K562 (cell line): ENCODE results near the gene GATA6. TPM values are rescaled to one million over a fixed set of nuclear protein-coding genes. Genes with fewer than 3 reads are reported as not detected.

Experiments
- ATAC-seq: fragments of 200-7000 bp; cut with Tn5 transposase; 3 replicates; pipeline ENCODE4 v1.9.1; 2020; ENCODE audit warnings: moderate library complexity
- BruUV-seq: library from RNA; stranded (reverse); fragments of 400-500 nt; replicated peaks from 2 replicates; lab custom pipeline; 2021; lab: Mats Ljungman, UMichigan
- CTCF ChIA-PET: fragments of 300-600 bp; formaldehyde crosslinking; extraction: SDS; loops from one replicate; lab custom pipeline; 2021; ENCODE audit warnings: low intra/inter-chr PET ratio; lab: Yijun Ruan, JAX
- POLR2A ChIA-PET: fragments of 300-600, 350-650 bp; sonication (Branson Sonifier 250); formaldehyde crosslinking; extraction: SDS; loops from one replicate; lab custom pipeline; 2021; ENCODE audit warnings: antibody characterized with exemption, inconsistent platforms; lab: Yijun Ruan, JAX
- DNase-seq, 4 experiments: peaks; one replicate each; pipeline versions ENCODE4 v3.0.0 to v3.0.0-alpha.2; 2011 to 2018; ENCODE audit warnings: low spot score in 3 of 4, mixed read lengths in 3 of 4; ENCODE audit errors: extremely low read depth in 1 of 4
- FAIRE-seq: peaks from 2 replicates; lab custom pipeline; 2011; peaks lifted over from hg19 to GRCh38; lab: Jason Lieb, UNC
- H2AFZ ChIP-seq: 2 replicates; pipeline ENCODE4 v1.6.0; 2011; ENCODE audit warnings: low read depth, low read length, control low read depth, inconsistent platforms
- H3K27ac ChIP-seq: fragments of 200-600 bp; 3 replicates; pipeline ENCODE4 v1.8.0; 2011; ENCODE audit warnings: low read depth, mild to moderate bottlenecking, control low read depth, inconsistent platforms, low read length, moderate library complexity, mixed read lengths; ENCODE audit errors: extremely low read depth
- H3K27me3 ChIP-seq, 2 experiments: fragments of 300-600 bp in 1 of 2; 2 replicates in 1 of 2; 3 replicates in 1 of 2; pipeline versions ENCODE4 v1.6.0 to v1.8.0; 2011; ENCODE audit warnings: inconsistent platforms in 2 of 2, low read length in 2 of 2, mild to moderate bottlenecking in 1 of 2, mixed read lengths in 1 of 2, moderate library complexity in 1 of 2; ENCODE audit not compliant: control insufficient read depth in 2 of 2, insufficient read depth in 2 of 2
- H3K36me3 ChIP-seq: fragments of 300-600 bp; 3 replicates; pipeline ENCODE4 v1.8.0; 2011; ENCODE audit warnings: mild to moderate bottlenecking, low read length, inconsistent platforms; ENCODE audit not compliant: control insufficient read depth, insufficient read depth
- H3K4me1 ChIP-seq, 2 experiments: fragments of 200-600 bp in 1 of 2; replicated peaks in 1 of 2; 2 replicates in 1 of 2; 3 replicates in 1 of 2; pipeline versions ENCODE4 v1.5.1 to v1.8.0; 2011; ENCODE audit warnings: inconsistent platforms in 2 of 2, low read length in 2 of 2, mild to moderate bottlenecking in 1 of 2, mixed read lengths in 1 of 2, moderate library complexity in 1 of 2; ENCODE audit not compliant: control insufficient read depth in 2 of 2, insufficient read depth in 2 of 2
- H3K4me2 ChIP-seq: 2 replicates; pipeline ENCODE4 v1.6.1; 2011; ENCODE audit warnings: low read length, control low read depth, inconsistent platforms, mixed read lengths; ENCODE audit not compliant: insufficient read depth
- H3K4me3 ChIP-seq: fragments of 200-600 bp; sonication (generic), shearing (Covaris generic); 2 replicates; pipeline ENCODE4 v1.5.1; 2016; ENCODE audit warnings: control low read depth, inconsistent platforms
- H3K79me2 ChIP-seq: fragments of 200-600 bp; 3 replicates; pipeline ENCODE4 v1.8.0; 2011; ENCODE audit warnings: low read length, inconsistent platforms; ENCODE audit not compliant: control insufficient read depth, insufficient read depth
- H3K9ac ChIP-seq, 2 experiments: 2 replicates each; pipeline versions ENCODE4 v1.6.0 to v1.6.1; 2011; ENCODE audit warnings: low read depth in 2 of 2, low read length in 2 of 2, control low read depth in 1 of 2, inconsistent platforms in 1 of 2, mild to moderate bottlenecking in 1 of 2, mixed read lengths in 1 of 2; ENCODE audit not compliant: insufficient read depth in 1 of 2
- H3K9me1 ChIP-seq: one replicate; pipeline ENCODE4 v1.6.0; 2011; ENCODE audit warnings: inconsistent platforms, mild to moderate bottlenecking, low read length, moderate library complexity; ENCODE audit not compliant: control insufficient read depth, insufficient read depth
- H3K9me3 ChIP-seq: replicated peaks from 2 replicates; pipeline ENCODE4 v1.5.1; 2011; ENCODE audit warnings: low read depth, low read length, inconsistent platforms; ENCODE audit not compliant: control insufficient read depth, insufficient read depth
- H4K20me1 ChIP-seq: replicated peaks from 2 replicates; pipeline ENCODE4 v1.6.1; 2011; ENCODE audit warnings: low read length, inconsistent platforms, mixed read lengths; ENCODE audit not compliant: control insufficient read depth, insufficient read depth
- ARNT ChIP-seq, 2 experiments: fragments of 450-650 bp; IDR thresholded peaks; 2 replicates each; pipeline ENCODE4 v1.6.1; 2016; ENCODE audit warnings: mild to moderate bottlenecking in 1 of 2
- FOXK2 ChIP-seq, 2 experiments: fragments of 450-650 bp; IDR thresholded peaks in 1 of 2; conservative IDR thresholded peaks in 1 of 2; 2 replicates each; pipeline ENCODE4 v1.6.1; 2016; ENCODE audit warnings: low read depth in 2 of 2, mild to moderate bottlenecking in 1 of 2
- PYGO2 ChIP-seq: fragments of 450-650 bp; IDR thresholded peaks from 2 replicates; pipeline ENCODE4 v1.6.1; 2016; ENCODE audit warnings: mild to moderate bottlenecking, missing genetic modification characterization, moderate library complexity, missing compliant biosample characterization
- SPI1 ChIP-seq: IDR thresholded peaks from 2 replicates; pipeline ENCODE4 v1.6.1; 2011; ENCODE audit warnings: low read depth, low read length, control low read depth, borderline replicate concordance
- ZKSCAN3 ChIP-seq: fragments of 250-450 bp; sonication (Bioruptor Pico); IDR thresholded peaks from 2 replicates; pipeline ENCODE4 v1.4.0; 2020
- ZNF398 ChIP-seq: fragments of 250-450 bp; sonication (Bioruptor Pico); IDR thresholded peaks from 2 replicates; pipeline ENCODE4 v1.8.0; 2021; ENCODE audit warnings: moderate library complexity, mild to moderate bottlenecking, inconsistent platforms
- WGBS: fragments of 100-300 bp; shearing (Covaris generic); methylation state at CpG from one replicate; pipeline ENCODE4 v1.1.6; 2016; ENCODE audit warnings: low coverage, mixed read lengths; ENCODE audit not compliant: insufficient coverage; ENCODE audit errors: missing lambda C conversion rate; 5-methylcytosine and 5-hydroxymethylcytosine counted together
- in situ Hi-C: fragments of 300-500 bp; cut with MboI; formaldehyde crosslinking; loops from 4 replicates; pipeline ENCODE4 v1.15.0; 2018; ENCODE audit warnings: inconsistent platforms, mixed read lengths
- intact Hi-C: fragments of 100-400 bp; cut with micrococcal nuclease; formaldehyde crosslinking; loops from 2 replicates; pipeline ENCODE4 v1.14.2; 2022
- polyA plus RNA-seq, 8 experiments: library from polyadenylated mRNA; depleted of rRNA in 4 of 8; stranded (reverse) in 5 of 8; unstranded in 3 of 8; fragments of >200 nt; fragmentation: Nextera tagmentation in 2 of 8; fragmentation: Illumina TruSeq in 1 of 8; extraction: Ambion mirVana in 2 of 8; extraction: Trizol in 1 of 8; gene quantifications; 2 replicates each; pipeline versions ENCODE4 v1.2.1 to v1.2.3, GENCODE V29; 2011 to 2014; ENCODE audit warnings: inconsistent platforms in 1 of 8, missing spikeins in 1 of 8
- total RNA-seq, 7 experiments: library from RNA; depleted of rRNA in 6 of 7; stranded (reverse); fragments of >200 nt in 6 of 7; fragmentation: Illumina TruSeq in 2 of 7; extraction: Trizol in 2 of 7; gene quantifications; 2 replicates each; pipeline versions ENCODE4 v1.2.1 to v1.2.3, GENCODE V29; 2011 to 2021; ENCODE audit warnings: low replicate concordance in 1 of 7

GATA6 gene
- total and polyA plus RNA-seq, 9 of the 15 experiments (the other 6 are each of a cell fraction or from before 2014, with no cell fraction given): 0.01 to 0.24 (median 0.16) TPM; not detected in 5

- CTCF ChIA-PET: no interaction called here
- Histone ChIP-seq H3K9me1 (no peaks in the 10 kb centered on the region), H4K20me1 (no peaks in the 10 kb centered on the region)
- no peak for TF ChIP-seq ZNF398 (CRISPR knock-in tag)
- no peak for TF ChIP-seq ZKSCAN3 (CRISPR knock-in tag)
- TF ChIP-seq, all 486 proteins: peak for 0
- no peaks in the 10 kb centered on the region for H3K9me3 ChIP-seq
- H3K79me2 ChIP-seq: no peaks in the 10 kb centered on the region
- ATAC-seq (no peak), FAIRE-seq (no peak), DNase-seq (no peak)
- H3K27me3 ChIP-seq: peaks cover 0 to 15% of the 10 kb centered on the region in 2 experiments; a peak in 4 of 5 replicates
- no peak overlapping the region for H3K4me3 ChIP-seq
- BruUV-seq: no TSS peak
- no peaks in the 10 kb centered on the region for H3K36me3 ChIP-seq
- H3K9ac ChIP-seq: no peak overlapping the region
- no peak overlapping the region for H3K4me2 ChIP-seq
- POLR2A ChIA-PET: interaction anchor here (0.9 to 1.1 kb wide), 2 partner anchors 10 to 17 kb away, joined by 3 read pairs; no protein-coding TSS in a partner anchor
- intact Hi-C loops: loop anchor here (10.0 kb wide), 1 partner anchor 64 kb away; no protein-coding TSS in a partner anchor
- H3K27ac ChIP-seq: no peak overlapping the region
- H3K4me1 ChIP-seq: 0 out of 5 replicates have a peak, but pooled peaks cover 0 to 3% of the 10 kb centered on the region in 2 experiments
- H2AFZ ChIP-seq: no peak overlapping the region
- WGBS: 9% methylated on average over 4 of the region's 4 CpGs
- in situ Hi-C loops: no loop called here
Measured at GRCh38 chr18:22210311-22210754, 40.9 kb downstream of the GATA6 start.

DNA sequence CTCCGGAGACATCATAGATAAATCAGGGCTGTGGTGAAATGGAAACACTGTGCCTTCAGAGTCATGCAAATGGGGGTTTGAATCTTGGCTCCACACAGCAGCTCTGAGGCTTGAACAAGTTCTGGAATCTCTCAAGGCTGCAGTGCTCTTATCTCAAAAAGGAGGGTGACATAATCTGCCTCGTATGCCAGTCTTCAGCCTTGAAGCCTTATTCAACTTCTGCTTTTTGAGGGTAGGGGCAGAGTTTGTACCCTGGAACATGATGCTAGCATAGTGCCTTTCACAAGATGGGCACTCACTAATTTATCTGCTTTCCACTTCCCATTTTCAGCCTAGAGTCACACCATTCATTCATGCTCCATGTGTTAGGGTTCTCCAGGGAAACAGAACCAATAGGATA, 42.3 kb downstream of the GATA6 start:
- ChIA-PET CTCF (no interaction called here), POLR2A (interaction anchor here (1.0 kb wide), 1 partner anchor 14 kb away, joined by 7 read pairs; no protein-coding TSS in a partner anchor)
- Histone ChIP-seq H3K4me2 (no peak overlapping the region), H3K9me3 (no peaks in the 10 kb centered on the region), H3K4me1 (no peaks in the 10 kb centered on the region), H3K4me3 (no peak overlapping the region), H3K9me1 (no peaks in the 10 kb centered on the region), H3K79me2 (no peaks in the 10 kb centered on the region), H3K9ac (no peak overlapping the region), H3K27me3 (peaks cover 8 to 13% of the 10 kb centered on the region in 2 experiments; a peak in 3 of 5 replicates), H2AFZ (no peak overlapping the region)
- BruUV-seq: no TSS peak
- intact Hi-C loops: loop anchor here (10.0 kb wide), 1 partner anchor 63 kb away; no protein-coding TSS in a partner anchor
- in situ Hi-C loops: no loop called here
- ATAC-seq: no peak
- FAIRE-seq: no peak
- DNase-seq: no peak
- TF ChIP-seq PYGO2 (no peak), FOXK2 (conservative IDR thresholded peaks at IDR 0.05 in 1 of 2, IDR thresholded peaks at IDR 0.05 in 1 of 2; ENCODE audit: low read depth in 2 of 2) (no peak), SPI1 (peak; percentile 42; the same call in 1 of the 2 replicates), ARNT (IDR thresholded peaks at IDR 0.05) (no peak)
- TF ChIP-seq, all 486 proteins: peak for 1
- 0% methylated on average over 2 of the region's 2 CpGs for WGBS
- no peak overlapping the region for H3K27ac ChIP-seq
- no peaks in the 10 kb centered on the region for H4K20me1 ChIP-seq
- no peaks in the 10 kb centered on the region for H3K36me3 ChIP-seq
